NCI-H2196 treated with DMSO at 0.1 percent for 48 hours (cell line): ENCODE results near the gene OBP2A.

Experiments used
- DNase-seq: peaks from one replicate; lab custom pipeline; 2025; ENCODE audit not compliant: unreplicated experiment; lab: John Stamatoyannopoulos, UW

Gene OBP2A

DNA sequence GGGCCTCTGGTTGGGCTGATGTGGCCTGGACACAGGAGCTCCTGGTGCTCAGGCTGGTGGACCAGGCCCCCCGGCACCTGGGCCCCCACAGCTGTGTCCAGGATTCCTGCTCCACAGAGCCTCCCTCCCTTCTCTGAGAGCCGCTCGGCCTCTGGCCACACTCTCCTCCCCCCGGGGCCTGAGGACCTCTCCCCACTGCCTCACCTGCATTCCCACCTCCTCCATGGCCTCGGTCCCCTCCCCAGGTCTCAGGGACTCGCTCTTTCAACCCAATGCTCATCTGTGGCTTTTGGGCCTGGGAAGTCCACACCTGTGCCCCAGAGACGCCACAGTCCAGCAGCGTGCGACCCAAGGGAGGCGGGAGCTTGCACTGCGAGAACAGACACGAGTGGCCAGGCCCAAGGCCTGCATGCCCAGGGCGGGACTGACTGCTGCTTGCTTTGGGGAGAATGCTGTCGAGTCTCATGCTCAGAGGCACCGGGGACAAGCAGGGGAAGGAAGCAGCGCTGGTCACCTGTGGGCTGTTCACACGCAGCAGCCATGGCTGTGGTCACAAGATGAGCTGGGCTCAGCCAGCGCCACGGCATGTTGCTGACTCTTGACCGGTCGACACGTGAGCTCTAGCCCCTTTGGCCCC is 30.2 kb downstream of the OBP2A start:
- DNase-seq = no peak

DNA sequence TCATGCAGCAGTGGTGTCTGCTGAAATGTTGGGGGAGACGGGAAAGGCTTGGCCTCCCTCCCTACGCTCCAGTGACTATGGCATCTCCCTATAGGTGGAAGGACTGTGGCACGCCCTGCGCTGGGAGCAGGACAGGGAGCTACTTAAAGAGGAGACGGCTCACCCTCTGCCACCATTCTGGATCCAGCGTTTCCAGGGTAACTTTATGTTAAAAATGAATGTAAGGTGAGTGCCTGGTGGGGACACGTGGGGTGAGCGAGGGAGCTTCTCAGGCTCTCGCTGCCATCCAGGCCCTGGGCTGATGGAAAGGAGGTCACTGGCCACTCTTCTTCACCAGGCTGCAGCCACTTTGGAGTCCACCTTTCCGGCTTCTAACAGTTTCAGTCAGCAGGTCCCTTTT is 31.3 kb downstream of the OBP2A start:
- no peak for DNase-seq

- no peak for DNase-seq
Observed at GRCh38 chr9:135579356-135579755, 33.4 kb downstream of the OBP2A start.

GRCh38 chr9:135579889-135580660 is 34.1 kb downstream of the OBP2A start:
- DNase-seq = no peak

- no peak for DNase-seq
Observed at GRCh38 chr9:135580664-135581380, 34.9 kb downstream of the OBP2A start.

GRCh38 chr9:135581636-135582426 is 35.9 kb downstream of the OBP2A start:
- DNase-seq = no peak

DNA sequence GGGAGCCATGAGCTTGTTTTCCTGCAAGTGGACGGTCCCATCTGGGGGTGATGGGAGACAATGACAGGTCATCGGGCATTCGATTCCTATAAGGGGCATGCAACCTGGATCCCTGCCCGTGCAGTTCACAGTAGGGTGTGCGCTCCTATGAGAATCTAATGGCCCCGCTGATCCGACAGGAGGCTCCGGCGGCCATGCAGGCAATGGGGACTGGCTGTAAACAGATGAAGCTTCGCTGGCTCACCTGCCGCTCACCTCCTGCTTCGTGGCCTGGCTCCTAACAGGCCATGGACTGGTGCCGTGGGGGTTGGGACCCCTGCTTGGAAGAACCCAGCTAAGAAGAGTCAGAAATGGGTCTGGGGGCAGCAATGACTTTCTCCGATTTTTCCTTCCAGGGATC is 36.6 kb downstream of the OBP2A start:
- no peak for DNase-seq

DNA sequence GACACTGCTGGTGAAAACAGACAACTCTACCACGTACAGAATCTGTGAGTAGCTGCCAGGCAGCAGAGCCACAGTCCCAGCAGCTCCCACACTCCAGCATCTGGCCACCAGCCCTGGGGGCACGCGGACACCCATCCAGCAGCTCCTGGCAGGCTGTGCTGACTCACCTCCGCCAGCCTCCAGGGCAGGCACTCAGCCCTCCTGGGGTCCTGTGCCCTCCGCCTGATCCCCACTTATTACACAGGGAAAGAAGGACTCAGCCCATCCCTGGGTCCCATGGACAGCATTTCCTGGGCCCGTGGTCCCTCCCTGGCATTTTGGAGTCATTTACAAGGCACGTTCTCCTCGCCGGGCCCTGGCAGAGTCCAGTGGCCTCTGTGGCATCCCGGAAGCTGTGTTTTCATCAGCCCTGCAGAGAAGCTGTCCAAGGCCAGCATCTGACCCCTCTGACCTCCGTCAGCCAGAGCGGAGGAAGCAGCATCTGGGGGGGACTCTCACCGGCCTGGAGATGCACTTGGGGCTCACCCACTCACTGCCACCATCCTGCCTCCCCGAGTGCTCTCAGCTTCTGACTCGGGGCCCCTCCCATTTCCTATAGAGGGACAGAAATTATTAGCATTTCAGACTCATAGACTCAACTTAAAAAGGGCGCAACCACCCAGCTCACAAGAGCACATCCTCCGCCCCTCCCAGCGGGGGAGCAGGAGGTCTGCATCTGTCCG is 37.2 kb downstream of the OBP2A start:
- no peak for DNase-seq

GRCh38 chr9:135583688-135584011 is 37.7 kb downstream of the OBP2A start:
- DNase-seq = no peak

GRCh38 chr9:135584371-135584770 is 38.4 kb downstream of the OBP2A start:
- no peak for DNase-seq

- no peak for DNase-seq
Observed at GRCh38 chr9:135584934-135585333, 39.0 kb downstream of the OBP2A start.

DNA sequence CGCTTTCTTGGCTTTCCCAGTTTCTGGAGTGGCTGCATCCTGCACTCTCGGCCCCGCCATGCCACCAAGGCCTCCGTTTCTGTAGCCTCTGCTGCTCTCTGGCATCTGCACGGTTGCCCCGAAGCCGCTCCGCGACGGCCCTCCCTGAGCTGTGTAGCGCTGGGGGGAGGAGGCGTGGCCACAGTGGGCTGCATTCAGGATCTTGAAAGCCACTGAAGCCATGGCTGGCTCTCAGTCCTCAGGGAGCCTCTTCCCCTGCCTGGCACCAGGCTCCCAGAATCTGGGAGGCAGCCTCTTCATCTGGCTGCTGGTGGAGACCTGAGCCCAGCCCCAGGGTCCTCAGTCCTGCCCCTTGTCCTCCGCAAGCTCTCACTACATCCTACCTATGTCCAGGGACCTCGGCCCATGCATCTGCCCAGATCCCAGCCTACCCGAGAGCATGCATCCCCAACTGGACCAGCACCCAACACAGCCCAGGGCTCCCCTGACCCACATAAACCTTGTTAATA is 40.7 kb downstream of the OBP2A start:
- no peak for DNase-seq

DNA sequence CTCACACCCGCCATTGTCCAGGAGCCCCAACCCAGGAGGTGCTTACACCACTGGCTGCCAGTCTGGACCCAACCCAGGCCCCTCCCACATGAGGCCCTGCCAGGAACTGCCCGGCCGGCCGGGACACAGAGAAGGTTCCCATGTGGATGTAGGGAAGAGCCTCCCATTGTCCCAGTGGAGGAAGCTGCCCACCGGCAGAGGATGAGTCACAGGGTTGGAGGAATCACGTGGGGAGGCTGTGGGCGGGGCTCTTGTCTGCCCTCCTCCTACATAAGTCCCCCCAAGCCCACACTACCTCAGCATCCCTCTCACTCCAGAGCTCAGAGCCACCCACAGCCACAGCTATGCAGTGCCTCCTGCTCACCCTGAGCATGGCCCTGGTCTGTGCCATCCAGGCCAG is 41.7 kb downstream of the OBP2A start:
- DNase-seq = no peak

- DNase-seq = no peak
Observed at GRCh38 chr9:135588371-135588770, 42.4 kb downstream of the OBP2A start.

DNA sequence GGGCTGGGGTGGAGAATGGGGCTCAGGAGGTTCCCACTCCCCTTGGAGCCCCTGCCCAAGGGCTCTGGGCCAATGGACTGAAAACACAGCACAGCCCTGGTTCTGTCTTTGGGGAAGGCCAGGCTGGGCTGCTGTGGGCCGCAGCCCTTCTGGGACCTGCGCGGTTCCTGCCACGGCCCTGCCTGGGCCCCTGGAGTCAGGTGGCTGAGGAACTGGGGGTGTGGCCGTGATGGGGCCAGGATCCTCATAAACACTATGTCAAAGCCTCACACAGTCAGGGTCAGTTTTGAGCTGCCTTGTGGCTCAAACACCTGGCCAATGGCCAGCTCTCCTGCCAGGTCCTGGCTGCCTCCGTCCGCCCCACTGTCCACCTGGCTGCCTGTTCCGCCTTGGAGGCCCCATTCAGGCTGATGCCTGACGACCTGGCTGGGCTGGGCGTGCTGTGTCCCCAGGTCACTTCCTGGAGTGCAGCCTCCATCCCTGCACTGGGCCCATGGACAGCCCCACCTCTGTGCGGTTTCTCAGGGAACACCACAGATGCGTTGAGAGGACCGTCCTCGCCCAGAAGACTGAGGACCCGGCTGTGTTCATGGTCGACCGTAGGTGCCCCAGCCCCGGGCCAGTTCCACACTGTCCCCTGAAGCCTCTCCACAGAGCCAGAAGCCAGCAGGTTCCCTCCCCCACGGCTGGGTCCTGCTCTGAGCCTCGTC is 43.1 kb downstream of the OBP2A start:
- no peak for DNase-seq

GRCh38 chr9:135589596-135590485 is 43.9 kb downstream of the OBP2A start:
- DNase-seq = no peak

- DNase-seq = no peak
Observed at GRCh38 chr9:135590486-135591079, 44.7 kb downstream of the OBP2A start.

GRCh38 chr9:135591506-135592330 is 45.8 kb downstream of the OBP2A start:
- no peak for DNase-seq
